ENCODE measurements around the gene COL27A1.

GRCh38 chr9:114166103-114166470, 10.8 kb downstream of the COL27A1 start:
- TF ChIP-seq CTCF (IDR thresholded peaks at IDR 0.05; ENCODE audit: borderline replicate concordance, extremely low read depth, low read length, poor library complexity, severe bottlenecking) (no peak), EZH2 (IDR thresholded peaks at IDR 0.05; ENCODE audit: borderline replicate concordance, low read depth, low read length, severe bottlenecking) (no peak)
